Measurements from ENCODE around the gene PCDHGA9. TPM values are rescaled to one million over a fixed set of nuclear protein-coding genes. Genes with fewer than 3 reads are reported as not detected.
"Not testable (repeated sequence)": the region's sequence is repeated elsewhere in the genome, so short reads cannot be mapped to it uniquely, and the experiment has no call there.

PCDHGA9 gene
- polyA plus RNA-seq, 3 donors: not detected

DNA sequence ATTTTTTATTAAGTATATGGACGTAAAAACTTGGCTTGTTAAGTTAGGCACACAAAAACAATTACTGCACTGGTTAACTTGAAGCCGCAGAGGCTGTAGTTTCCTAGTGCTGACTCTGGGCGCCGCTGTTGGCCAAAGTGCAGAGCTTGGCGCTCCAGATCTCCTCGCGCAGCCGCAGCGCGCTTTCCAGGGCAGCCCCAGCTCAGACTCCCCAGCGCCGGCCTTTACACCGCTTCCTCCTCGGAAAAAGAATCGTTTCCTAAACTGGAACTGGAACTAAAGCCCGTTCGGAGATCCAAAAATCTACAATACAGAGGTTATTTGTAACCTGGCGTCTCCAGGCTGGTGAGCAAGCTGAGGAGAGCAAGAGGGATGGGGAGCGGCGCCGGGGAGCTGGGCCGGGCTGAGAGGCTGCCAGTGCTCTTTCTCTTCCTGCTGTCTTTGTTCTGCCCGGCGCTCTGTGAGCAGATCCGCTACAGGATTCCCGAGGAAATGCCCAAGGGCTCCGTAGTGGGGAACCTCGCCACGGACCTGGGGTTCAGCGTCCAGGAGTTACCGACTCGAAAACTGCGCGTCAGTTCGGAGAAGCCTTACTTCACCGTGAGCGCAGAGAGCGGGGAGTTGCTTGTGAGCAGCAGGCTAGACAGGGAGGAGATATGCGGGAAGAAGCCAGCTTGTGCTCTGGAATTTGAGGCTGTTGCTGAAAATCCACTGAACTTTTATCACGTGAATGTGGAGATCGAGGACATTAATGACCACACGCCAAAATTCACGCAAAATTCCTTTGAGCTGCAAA, 4.6 kb upstream of the PCDHGA9 start, which contains the start of gene PCDHGB5:
Gene PCDHGB5 (plus strand): TSS at position 192 of the 796 bp plus-strand sequence. CDS start 181 bp downstream, at position 373.
- H3K27ac ChIP-seq (ENCODE audit: low read depth in 1 of 2, low read length in 2 of 2); H3K79me2 ChIP-seq (ENCODE audit: insufficient read depth, low read length); H3K4me2 ChIP-seq (replicated peaks; ENCODE audit: extremely low read depth, low read length, poor library complexity, severe bottlenecking); H3K9ac ChIP-seq (ENCODE audit: insufficient read depth, low read length, poor library complexity, severe bottlenecking); H3K4me3 ChIP-seq (replicated peaks in 1 of 3; ENCODE audit: low read depth in 2 of 3, low read length in 3 of 3); H3K4me1 Mint-ChIP-seq; H3K36me3 ChIP-seq (replicated peaks in 1 of 2; ENCODE audit: control insufficient read depth in 1 of 2, insufficient read depth in 2 of 2, low read length in 2 of 2); intact Hi-C loops (cut with micrococcal nuclease); DNase-seq; H3K27ac Mint-ChIP-seq; H3K4me1 ChIP-seq (ENCODE audit: control insufficient read depth in 1 of 2, insufficient read depth in 2 of 2, low read length in 2 of 2); H4K20me1 ChIP-seq (ENCODE audit: insufficient read depth, low read length): not testable (repeated sequence)
- Mint-ChIP-seq H3K9me3 (peaks cover 37 to 76% (median 64%) of the 10 kb centered on the region in 7 donors), H3K36me3 (peaks cover 7 to 13% of the 10 kb centered on the region in 2 donors), H3K27me3 (ENCODE audit: low read depth in 3 of 3) (peaks cover 69 to 85% (median 83%) of the 10 kb centered on the region in 3 donors), H3K4me3 (peak within 1 kb of the TSS; percentile 37 to 73)
- peak within 1 kb of the TSS; percentile 29 for H2AFZ ChIP-seq (ENCODE audit: insufficient read depth, low read depth, low read length, poor library complexity, severe bottlenecking)
- TF ChIP-seq, protein P1, sequence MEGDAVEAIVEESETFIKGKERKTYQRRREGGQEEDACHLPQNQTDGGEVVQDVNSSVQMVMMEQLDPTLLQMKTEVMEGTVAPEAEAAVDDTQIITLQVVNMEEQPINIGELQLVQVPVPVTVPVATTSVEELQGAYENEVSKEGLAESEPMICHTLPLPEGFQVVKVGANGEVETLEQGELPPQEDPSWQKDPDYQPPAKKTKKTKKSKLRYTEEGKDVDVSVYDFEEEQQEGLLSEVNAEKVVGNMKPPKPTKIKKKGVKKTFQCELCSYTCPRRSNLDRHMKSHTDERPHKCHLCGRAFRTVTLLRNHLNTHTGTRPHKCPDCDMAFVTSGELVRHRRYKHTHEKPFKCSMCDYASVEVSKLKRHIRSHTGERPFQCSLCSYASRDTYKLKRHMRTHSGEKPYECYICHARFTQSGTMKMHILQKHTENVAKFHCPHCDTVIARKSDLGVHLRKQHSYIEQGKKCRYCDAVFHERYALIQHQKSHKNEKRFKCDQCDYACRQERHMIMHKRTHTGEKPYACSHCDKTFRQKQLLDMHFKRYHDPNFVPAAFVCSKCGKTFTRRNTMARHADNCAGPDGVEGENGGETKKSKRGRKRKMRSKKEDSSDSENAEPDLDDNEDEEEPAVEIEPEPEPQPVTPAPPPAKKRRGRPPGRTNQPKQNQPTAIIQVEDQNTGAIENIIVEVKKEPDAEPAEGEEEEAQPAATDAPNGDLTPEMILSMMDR (IDR thresholded peaks at IDR 0.05): peak; percentile 49
- WGBS (ENCODE audit: insufficient coverage): 1% methylated on average over 13 of the region's 43 CpGs
- peaks cover 50 to 83% of the 10 kb centered on the region in 2 donors for H3K9me3 ChIP-seq (replicated peaks in 1 of 2; ENCODE audit: control insufficient read depth in 1 of 2, insufficient read depth in 1 of 2, low read length in 2 of 2)
- peaks cover 56 to 97% of the 10 kb centered on the region in 2 donors for H3K27me3 ChIP-seq (ENCODE audit: control insufficient read depth in 2 of 2, insufficient read depth in 2 of 2, low read length in 2 of 2)

DNA sequence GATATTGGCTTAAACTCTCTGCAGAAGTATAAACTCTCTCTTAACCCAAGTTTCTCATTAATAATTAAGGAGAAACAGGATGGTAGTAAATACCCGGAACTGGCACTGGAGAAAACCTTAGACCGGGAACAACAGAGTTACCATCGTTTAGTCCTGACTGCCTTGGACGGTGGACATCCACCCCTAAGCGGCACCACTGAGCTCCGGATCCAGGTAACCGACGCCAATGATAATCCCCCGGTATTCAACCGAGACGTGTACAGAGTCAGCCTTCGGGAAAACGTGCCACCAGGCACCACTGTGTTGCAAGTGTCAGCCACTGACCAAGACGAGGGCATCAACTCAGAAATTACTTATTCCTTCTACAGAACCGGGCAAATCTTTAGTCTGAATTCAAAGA, 4.0 kb upstream of the PCDHGA9 start:
- Histone ChIP-seq H3K4me3 (replicated peaks in 1 of 3; ENCODE audit: low read depth in 2 of 3, low read length in 3 of 3) (no peak overlapping the region), H4K20me1 (ENCODE audit: insufficient read depth, low read length) (no peaks in the 10 kb centered on the region), H3K9ac (ENCODE audit: insufficient read depth, low read length, poor library complexity, severe bottlenecking) (no peak overlapping the region), H3K27me3 (ENCODE audit: control insufficient read depth in 2 of 2, insufficient read depth in 2 of 2, low read length in 2 of 2) (peaks cover 59 to 97% of the 10 kb centered on the region in 2 donors), H3K36me3 (replicated peaks in 1 of 2; ENCODE audit: control insufficient read depth in 1 of 2, insufficient read depth in 2 of 2, low read length in 2 of 2) (no peaks in the 10 kb centered on the region), H3K27ac (ENCODE audit: low read depth in 1 of 2, low read length in 2 of 2) (no peak overlapping the region), H2AFZ (ENCODE audit: insufficient read depth, low read depth, low read length, poor library complexity, severe bottlenecking) (no peak overlapping the region), H3K4me2 (replicated peaks; ENCODE audit: extremely low read depth, low read length, poor library complexity, severe bottlenecking) (no peak overlapping the region), H3K79me2 (ENCODE audit: insufficient read depth, low read length) (no peaks in the 10 kb centered on the region), H3K9me3 (replicated peaks in 1 of 2; ENCODE audit: control insufficient read depth in 1 of 2, insufficient read depth in 1 of 2, low read length in 2 of 2) (peaks cover 50 to 83% of the 10 kb centered on the region in 2 donors), H3K4me1 (ENCODE audit: control insufficient read depth in 1 of 2, insufficient read depth in 2 of 2, low read length in 2 of 2) (peaks cover 0 to 3% of the 10 kb centered on the region in 2 donors)
- Mint-ChIP-seq H3K36me3 (peaks cover 9 to 10% of the 10 kb centered on the region in 2 donors), H3K4me3 (peak overlapping the region in 1 of 2 donors; percentile 73), H3K27me3 (ENCODE audit: low read depth in 3 of 3) (peaks cover 69 to 85% (median 83%) of the 10 kb centered on the region in 3 donors), H3K4me1 (peaks cover 9% of the 10 kb centered on the region), H3K27ac (no peak overlapping the region), H3K9me3 (peaks cover 37 to 76% (median 64%) of the 10 kb centered on the region in 7 donors)
- TF ChIP-seq, protein P1 (IDR thresholded peaks at IDR 0.05): no peak
- DNase-seq: no peak
- 30% methylated on average over 14 of the region's 15 CpGs for WGBS (ENCODE audit: insufficient coverage)
- intact Hi-C loops (cut with micrococcal nuclease): no loop called here
